Measurements from ENCODE around the gene NRXN3. TPM values are rescaled to one million over a fixed set of nuclear protein-coding genes. Genes with fewer than 3 reads are reported as not detected.
A peak's percentile ranks its signal among the peaks of the same experiment; 100 is the strongest.

NRXN3 gene
- total RNA-seq, 1 donor from 2014 or later: 5.9 TPM

DNA sequence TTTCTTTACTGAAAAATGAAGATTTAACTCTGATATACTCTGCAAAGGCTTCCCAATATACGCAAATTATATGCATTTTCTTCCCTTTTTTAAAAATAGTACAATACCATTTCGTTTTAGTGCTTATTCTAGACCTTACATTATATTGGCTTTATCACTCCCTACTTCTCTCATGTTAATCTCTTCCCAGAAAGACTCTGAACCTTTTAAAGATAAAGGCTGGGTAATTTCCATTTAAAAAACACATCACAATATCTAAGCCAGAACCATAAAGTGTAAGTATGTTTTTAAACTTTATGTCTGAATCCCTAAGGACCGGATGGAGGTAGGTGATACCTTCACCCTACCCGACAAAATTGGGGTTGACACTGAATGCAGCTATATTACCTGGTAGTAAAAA, 1720.4 kb downstream of the NRXN3 start:
- Histone ChIP-seq H2AFZ (replicated peaks) (no peak overlapping the region), H3F3A (ENCODE audit: low read depth) (peaks cover 4% of the 10 kb centered on the region), H3K9ac (no peak overlapping the region), H3K27ac (no peak overlapping the region), H3K27me3 (no peaks in the 10 kb centered on the region), H3K36me3 (no peaks in the 10 kb centered on the region), H3K4me1 (peaks cover 7% of the 10 kb centered on the region), H3K4me3 (no peak overlapping the region), H3K9me3 (ENCODE audit: low read depth) (no peaks in the 10 kb centered on the region), H3K79me2 (ENCODE audit: low read depth) (no peaks in the 10 kb centered on the region), H3K4me2 (no peak overlapping the region), H4K20me1 (ENCODE audit: low read depth) (no peaks in the 10 kb centered on the region)
- Mint-ChIP-seq H3K9me3 (no peaks in the 10 kb centered on the region), H3K27ac (no peak overlapping the region), H3K4me1 (peaks cover 6% of the 10 kb centered on the region), H3K4me3 (no peak overlapping the region), H3K27me3 (ENCODE audit: insufficient read depth, low read depth) (no peaks in the 10 kb centered on the region), H3K36me3 (no peaks in the 10 kb centered on the region)
- no peak for DNase-seq (ENCODE audit: low spot score)
- TF ChIP-seq EZH2phosphoT487 (IDR thresholded peaks at IDR 0.05) (no peak), EZH2 (IDR thresholded peaks at IDR 0.05) (no peak), CTCF (IDR thresholded peaks at IDR 0.05) (no peak)

GRCh38 chr14:79896009-79896408, 1725.8 kb downstream of the NRXN3 start:
- Histone ChIP-seq H3K9me3 (ENCODE audit: low read depth) (no peaks in the 10 kb centered on the region), H4K20me1 (ENCODE audit: low read depth) (no peaks in the 10 kb centered on the region), H3K4me3 (no peak overlapping the region), H3K27ac (no peak overlapping the region), H2AFZ (replicated peaks) (no peak overlapping the region), H3K27me3 (no peaks in the 10 kb centered on the region), H3K36me3 (no peaks in the 10 kb centered on the region), H3K79me2 (ENCODE audit: low read depth) (no peaks in the 10 kb centered on the region), H3K9ac (no peak overlapping the region), H3F3A (ENCODE audit: low read depth) (peaks cover 4% of the 10 kb centered on the region), H3K4me1 (peaks cover 15% of the 10 kb centered on the region), H3K4me2 (peak overlapping the region; percentile 4)
- no peak for DNase-seq (ENCODE audit: low spot score)
- H3K36me3 Mint-ChIP-seq: no peaks in the 10 kb centered on the region
- no peak overlapping the region for H3K4me3 Mint-ChIP-seq
- peaks cover 11% of the 10 kb centered on the region for H3K4me1 Mint-ChIP-seq
- peak overlapping the region; percentile 7 for H3K27ac Mint-ChIP-seq
- peaks cover 5% of the 10 kb centered on the region for H3K9me3 Mint-ChIP-seq
- TF ChIP-seq EZH2phosphoT487 (IDR thresholded peaks at IDR 0.05): no peak
- no peak for TF ChIP-seq EZH2 (IDR thresholded peaks at IDR 0.05)
- peaks cover 4% of the 10 kb centered on the region for H3K27me3 Mint-ChIP-seq (ENCODE audit: insufficient read depth, low read depth)

GRCh38 chr14:79899610-79900009, 1729.4 kb downstream of the NRXN3 start:
- Mint-ChIP-seq H3K4me3 (no peak overlapping the region), H3K36me3 (no peaks in the 10 kb centered on the region), H3K27me3 (ENCODE audit: insufficient read depth, low read depth) (peaks cover 4% of the 10 kb centered on the region), H3K27ac (no peak overlapping the region), H3K9me3 (peaks cover 5% of the 10 kb centered on the region), H3K4me1 (peaks cover 6% of the 10 kb centered on the region)
- TF ChIP-seq CTCF (IDR thresholded peaks at IDR 0.05) (no peak), EZH2phosphoT487 (IDR thresholded peaks at IDR 0.05) (no peak), EZH2 (IDR thresholded peaks at IDR 0.05) (no peak)
- H3K79me2 ChIP-seq (ENCODE audit: low read depth): no peaks in the 10 kb centered on the region
- H3K4me2 ChIP-seq: peak overlapping the region; percentile 23
- no peaks in the 10 kb centered on the region for H3F3A ChIP-seq (ENCODE audit: low read depth)
- H4K20me1 ChIP-seq (ENCODE audit: low read depth): no peaks in the 10 kb centered on the region
- H3K4me3 ChIP-seq: no peak overlapping the region
- no peaks in the 10 kb centered on the region for H3K27me3 ChIP-seq
- H3K9ac ChIP-seq: no peak overlapping the region
- H3K9me3 ChIP-seq (ENCODE audit: low read depth): no peaks in the 10 kb centered on the region
- H3K27ac ChIP-seq: no peak overlapping the region
- peak; percentile 2 for DNase-seq (ENCODE audit: low spot score)
- H3K36me3 ChIP-seq: no peaks in the 10 kb centered on the region
- H2AFZ ChIP-seq (replicated peaks): no peak overlapping the region
- peaks cover 7% of the 10 kb centered on the region for H3K4me1 ChIP-seq

GRCh38 chr14:79904497-79904896, 1734.3 kb downstream of the NRXN3 start:
- Mint-ChIP-seq H3K36me3 (no peaks in the 10 kb centered on the region), H3K9me3 (no peaks in the 10 kb centered on the region), H3K27me3 (ENCODE audit: insufficient read depth, low read depth) (no peaks in the 10 kb centered on the region), H3K4me1 (peaks cover 2% of the 10 kb centered on the region), H3K4me3 (no peak overlapping the region), H3K27ac (no peak overlapping the region)
- no peak for TF ChIP-seq EZH2 (IDR thresholded peaks at IDR 0.05)
- TF ChIP-seq EZH2phosphoT487 (IDR thresholded peaks at IDR 0.05): no peak
- no peak for TF ChIP-seq CTCF (IDR thresholded peaks at IDR 0.05)
- Histone ChIP-seq H3K4me1 (peaks cover 5% of the 10 kb centered on the region), H3F3A (ENCODE audit: low read depth) (no peaks in the 10 kb centered on the region), H3K27ac (no peak overlapping the region), H3K4me3 (no peak overlapping the region), H3K27me3 (no peaks in the 10 kb centered on the region), H3K4me2 (no peak overlapping the region), H2AFZ (replicated peaks) (no peak overlapping the region), H4K20me1 (ENCODE audit: low read depth) (no peaks in the 10 kb centered on the region), H3K9ac (no peak overlapping the region), H3K79me2 (ENCODE audit: low read depth) (no peaks in the 10 kb centered on the region), H3K9me3 (ENCODE audit: low read depth) (no peaks in the 10 kb centered on the region), H3K36me3 (no peaks in the 10 kb centered on the region)
- DNase-seq (ENCODE audit: low spot score): no peak
